Body of pancreas (tissue), 4 donors: Measurements from ENCODE around the gene SNX17.

Experiments used
- POLR2A ChIP-seq, 3 donors: fragments of 450-650 bp; IDR thresholded peaks; one replicate each; pipeline ENCODE4 v1.6.1; 2016; ENCODE audit warnings: antibody characterized with exemption in 3 of 3, mild to moderate bottlenecking in 2 of 3
- TF ChIP-seq, protein P1 (sequence below), 7 experiments: fragments of 450-650 bp in 4 of 7; fragments of 200-600 bp in 3 of 7; sonication (generic) in 3 of 7; IDR thresholded peaks; one replicate each; pipeline ENCODE4 v1.5.1; 2016 to 2019; ENCODE audit warnings: antibody characterized with exemption in 7 of 7

DNA sequence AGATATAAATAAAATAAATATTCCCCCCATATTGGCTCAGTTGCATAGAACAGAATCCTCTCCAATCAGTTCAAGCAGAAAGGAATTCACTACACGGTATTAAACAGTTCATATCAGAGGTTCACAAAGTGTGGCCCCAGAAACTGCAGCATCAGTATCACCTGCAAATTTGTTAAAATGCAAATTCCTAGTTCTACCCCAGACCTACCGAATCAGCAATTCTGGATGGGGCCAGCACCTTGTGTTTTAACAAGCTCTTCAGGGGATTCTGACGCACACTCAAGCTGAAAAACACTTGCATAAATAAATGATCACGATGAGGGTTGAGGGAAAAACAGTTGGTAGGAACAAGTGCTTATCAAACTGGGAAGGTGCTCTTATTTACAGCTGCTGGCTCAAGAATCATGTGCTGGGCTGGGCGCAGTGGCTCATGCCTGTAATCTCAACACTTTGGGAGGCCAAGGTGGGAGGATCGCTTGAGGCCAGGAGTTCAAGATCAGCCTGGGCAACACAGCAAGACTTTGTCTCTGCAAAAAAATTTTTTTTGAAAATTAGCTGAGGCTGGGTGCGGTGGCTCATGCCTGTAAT, 20.2 kb upstream of the SNX17 start:
- TF ChIP-seq, protein P1, sequence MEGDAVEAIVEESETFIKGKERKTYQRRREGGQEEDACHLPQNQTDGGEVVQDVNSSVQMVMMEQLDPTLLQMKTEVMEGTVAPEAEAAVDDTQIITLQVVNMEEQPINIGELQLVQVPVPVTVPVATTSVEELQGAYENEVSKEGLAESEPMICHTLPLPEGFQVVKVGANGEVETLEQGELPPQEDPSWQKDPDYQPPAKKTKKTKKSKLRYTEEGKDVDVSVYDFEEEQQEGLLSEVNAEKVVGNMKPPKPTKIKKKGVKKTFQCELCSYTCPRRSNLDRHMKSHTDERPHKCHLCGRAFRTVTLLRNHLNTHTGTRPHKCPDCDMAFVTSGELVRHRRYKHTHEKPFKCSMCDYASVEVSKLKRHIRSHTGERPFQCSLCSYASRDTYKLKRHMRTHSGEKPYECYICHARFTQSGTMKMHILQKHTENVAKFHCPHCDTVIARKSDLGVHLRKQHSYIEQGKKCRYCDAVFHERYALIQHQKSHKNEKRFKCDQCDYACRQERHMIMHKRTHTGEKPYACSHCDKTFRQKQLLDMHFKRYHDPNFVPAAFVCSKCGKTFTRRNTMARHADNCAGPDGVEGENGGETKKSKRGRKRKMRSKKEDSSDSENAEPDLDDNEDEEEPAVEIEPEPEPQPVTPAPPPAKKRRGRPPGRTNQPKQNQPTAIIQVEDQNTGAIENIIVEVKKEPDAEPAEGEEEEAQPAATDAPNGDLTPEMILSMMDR (IDR thresholded peaks at IDR 0.05) = no peak
- no peak for TF ChIP-seq POLR2A (IDR thresholded peaks at IDR 0.05)
